ENCODE data around the gene MANF. TPM values are rescaled to one million over a fixed set of nuclear protein-coding genes. Genes with fewer than 3 reads are reported as not detected.

MANF gene
- polyA plus RNA-seq, 4 donors, result 17.7 to 141 (median 65.9) TPM

DNA sequence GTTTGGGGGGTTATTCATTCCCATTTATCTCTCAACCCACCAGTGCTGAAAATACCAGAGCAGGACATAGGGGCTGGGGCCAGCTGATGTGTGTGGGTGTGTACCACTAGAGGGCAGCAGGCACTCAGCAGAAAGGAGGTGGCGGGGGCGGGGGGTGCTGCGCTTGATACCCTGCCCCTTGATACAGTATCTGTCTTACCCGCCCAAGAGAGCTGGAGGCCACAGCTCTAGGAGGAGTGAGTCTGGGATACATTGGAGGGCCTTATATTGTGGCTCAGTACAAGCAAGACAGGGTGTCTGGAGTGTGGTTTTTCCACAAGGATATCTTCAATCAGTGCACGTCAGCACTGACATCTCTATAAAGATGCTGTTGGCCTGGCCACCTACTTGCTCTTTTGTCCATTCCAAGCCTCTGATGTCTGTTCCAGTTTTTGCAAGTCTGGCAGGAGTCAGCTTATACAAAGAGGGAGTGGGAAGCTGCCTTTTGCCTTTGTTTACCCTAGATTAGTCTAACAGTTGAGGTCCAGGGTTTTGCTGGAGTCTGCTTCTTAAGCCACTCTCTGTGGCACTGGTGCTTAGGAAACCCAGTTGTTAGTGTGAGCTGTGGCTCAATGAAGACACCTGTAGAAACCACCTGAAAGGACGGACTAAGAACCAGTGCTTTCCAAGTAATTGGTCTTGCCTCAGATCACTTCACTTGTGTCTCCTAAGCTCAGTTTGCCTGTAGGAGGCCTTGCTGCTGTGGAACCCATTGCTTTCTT lies 4.5 kb downstream of the MANF start:
- 41 to 57% (median 42%) methylated on average over 6 of the region's 6 CpGs for WGBS, 3 donors
- no peak overlapping the region for H3K4me3 ChIP-seq (ENCODE audit: low read depth in 1 of 3, low read length in 3 of 3)
- no peaks in the 10 kb centered on the region for H3K27me3 ChIP-seq (ENCODE audit: control insufficient read depth in 3 of 3, insufficient read depth in 3 of 3, low read length in 3 of 3)
- H3K36me3 ChIP-seq (ENCODE audit: control insufficient read depth in 3 of 3, insufficient read depth in 2 of 3, low read depth in 1 of 3, low read length in 3 of 3), result peaks cover 2 to 65% (median 15%) of the 10 kb centered on the region in 3 donors
- FAIRE-seq (no peak), DNase-seq (peak; percentile 51 to 59)
- H3K4me1 ChIP-seq (ENCODE audit: control insufficient read depth in 3 of 3, insufficient read depth in 2 of 3, low read depth in 1 of 3, low read length in 2 of 3), result peaks cover 5 to 58% (median 6%) of the 10 kb centered on the region in 3 donors
- H3K27ac ChIP-seq (ENCODE audit: low read depth in 1 of 3, low read length in 2 of 3), result peak overlapping the region in 2 of 3 donors; percentile 32 to 46
- peaks cover 0 to 17% of the 10 kb centered on the region in 2 donors for H3K9me3 ChIP-seq (ENCODE audit: control insufficient read depth in 2 of 2, insufficient read depth in 1 of 2, low read depth in 1 of 2, low read length in 1 of 2)

DNA sequence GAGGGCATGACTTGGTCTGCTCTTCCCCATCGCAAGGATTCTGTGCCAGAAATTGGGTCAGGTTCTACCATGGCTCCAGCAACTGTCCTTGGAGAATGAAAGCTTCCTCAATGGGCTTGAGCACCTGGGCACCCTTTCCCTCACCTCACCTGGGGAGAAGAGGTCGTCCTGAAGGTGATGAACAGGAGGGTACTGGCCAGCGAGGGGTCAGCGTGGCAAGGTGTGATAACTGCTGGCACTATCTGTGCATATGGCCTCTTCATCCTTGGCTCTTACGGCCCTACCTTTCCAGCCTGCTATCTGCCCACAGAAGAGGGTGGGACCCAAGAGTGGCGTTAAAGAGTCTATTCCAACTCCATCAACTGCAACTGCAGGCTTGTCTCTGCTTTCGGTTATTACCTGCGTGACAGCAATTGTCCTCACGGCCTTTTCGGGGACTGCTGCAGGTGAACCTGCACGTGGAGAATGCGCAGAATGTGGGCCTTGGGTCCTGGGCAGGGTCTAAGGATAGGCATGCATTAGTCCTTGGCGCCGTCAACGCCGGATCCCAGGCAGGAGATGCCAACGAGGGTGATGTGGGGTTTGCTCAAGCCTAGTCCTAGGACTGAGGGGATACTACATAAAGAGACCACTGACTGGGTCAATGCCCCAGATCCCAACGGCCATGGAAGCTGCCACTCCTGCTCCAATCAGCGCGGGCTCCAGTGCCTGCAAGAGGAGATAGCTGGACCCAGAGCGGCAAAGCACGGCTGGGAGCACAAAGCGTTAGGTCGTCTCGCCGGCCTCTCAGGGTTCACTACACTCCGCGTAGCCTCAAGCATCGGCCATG lies 5.4 kb downstream of the MANF start:
- Histone ChIP-seq H3K4me3 (ENCODE audit: low read depth in 1 of 3, low read length in 3 of 3) (peak overlapping the region in 1 of 3 donors; percentile 41), H3K27ac (ENCODE audit: low read depth in 1 of 3, low read length in 2 of 3) (peak overlapping the region; percentile 12 to 75 (median 52)), H3K27me3 (ENCODE audit: control insufficient read depth in 3 of 3, insufficient read depth in 3 of 3, low read length in 3 of 3) (no peaks in the 10 kb centered on the region), H3K36me3 (ENCODE audit: control insufficient read depth in 3 of 3, insufficient read depth in 2 of 3, low read depth in 1 of 3, low read length in 3 of 3) (peaks cover 2 to 74% (median 15%) of the 10 kb centered on the region in 3 donors), H3K9me3 (ENCODE audit: control insufficient read depth in 2 of 2, insufficient read depth in 1 of 2, low read depth in 1 of 2, low read length in 1 of 2) (peaks cover 0 to 17% of the 10 kb centered on the region in 2 donors), H3K4me1 (ENCODE audit: control insufficient read depth in 3 of 3, insufficient read depth in 2 of 3, low read depth in 1 of 3, low read length in 2 of 3) (peaks cover 5 to 63% (median 6%) of the 10 kb centered on the region in 3 donors)
- FAIRE-seq (no peak), DNase-seq (no peak)
- 29 to 38% (median 30%) methylated on average over 29 of the region's 29 CpGs for WGBS, 3 donors

DNA sequence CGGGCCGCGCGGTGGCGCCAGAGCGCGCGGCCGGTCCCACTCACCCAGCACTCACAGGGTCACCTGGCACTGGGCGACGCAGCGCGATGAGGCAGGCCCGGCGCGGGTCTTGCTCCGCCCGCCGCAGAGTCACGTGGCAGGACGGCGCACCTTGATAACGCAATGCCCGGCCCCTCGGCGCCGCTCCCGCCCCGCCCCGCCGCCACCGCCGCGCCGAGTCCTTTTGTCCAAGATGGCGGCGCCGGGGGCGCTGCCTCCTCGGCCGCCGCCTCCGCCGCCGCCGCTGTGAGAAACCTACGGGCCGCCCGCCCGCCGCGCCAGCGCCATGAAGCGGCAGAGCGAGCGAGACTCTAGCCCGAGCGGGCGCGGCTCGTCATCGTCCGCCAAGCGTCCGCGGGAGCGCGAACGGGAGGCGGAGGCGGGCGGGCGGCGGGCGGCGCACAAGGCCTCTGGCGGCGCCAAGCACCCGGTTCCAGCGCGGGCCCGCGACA lies 6.0 kb downstream of the MANF start, which contains the start of gene RBM15B:
RBM15B (plus strand) TSS at position 211 of the 491 bp plus-strand sequence; CDS start at position 326, 115 bp downstream.
- Histone ChIP-seq H3K36me3 (ENCODE audit: control insufficient read depth in 3 of 3, insufficient read depth in 2 of 3, low read depth in 1 of 3, low read length in 3 of 3) (peaks cover 6 to 80% (median 15%) of the 10 kb centered on the region in 3 donors), H3K9me3 (ENCODE audit: control insufficient read depth in 2 of 2, insufficient read depth in 1 of 2, low read depth in 1 of 2, low read length in 1 of 2) (peaks cover 0 to 17% of the 10 kb centered on the region in 2 donors), H3K27me3 (ENCODE audit: control insufficient read depth in 3 of 3, insufficient read depth in 3 of 3, low read length in 3 of 3) (no peaks in the 10 kb centered on the region), H3K27ac (ENCODE audit: low read depth in 1 of 3, low read length in 2 of 3) (peak within 1 kb of the TSS; percentile 59 to 93 (median 91)), H3K4me1 (ENCODE audit: control insufficient read depth in 3 of 3, insufficient read depth in 2 of 3, low read depth in 1 of 3, low read length in 2 of 3) (peaks cover 5 to 60% (median 6%) of the 10 kb centered on the region in 3 donors), H3K4me3 (ENCODE audit: low read depth in 1 of 3, low read length in 3 of 3) (peak within 1 kb of the TSS; percentile 64 to 84 (median 75))
- peak; percentile 96 to 98 for DNase-seq
- FAIRE-seq, result no peak
- 0% methylated on average over 47 to 83 of the region's 83 CpGs for WGBS, 3 donors

DNA sequence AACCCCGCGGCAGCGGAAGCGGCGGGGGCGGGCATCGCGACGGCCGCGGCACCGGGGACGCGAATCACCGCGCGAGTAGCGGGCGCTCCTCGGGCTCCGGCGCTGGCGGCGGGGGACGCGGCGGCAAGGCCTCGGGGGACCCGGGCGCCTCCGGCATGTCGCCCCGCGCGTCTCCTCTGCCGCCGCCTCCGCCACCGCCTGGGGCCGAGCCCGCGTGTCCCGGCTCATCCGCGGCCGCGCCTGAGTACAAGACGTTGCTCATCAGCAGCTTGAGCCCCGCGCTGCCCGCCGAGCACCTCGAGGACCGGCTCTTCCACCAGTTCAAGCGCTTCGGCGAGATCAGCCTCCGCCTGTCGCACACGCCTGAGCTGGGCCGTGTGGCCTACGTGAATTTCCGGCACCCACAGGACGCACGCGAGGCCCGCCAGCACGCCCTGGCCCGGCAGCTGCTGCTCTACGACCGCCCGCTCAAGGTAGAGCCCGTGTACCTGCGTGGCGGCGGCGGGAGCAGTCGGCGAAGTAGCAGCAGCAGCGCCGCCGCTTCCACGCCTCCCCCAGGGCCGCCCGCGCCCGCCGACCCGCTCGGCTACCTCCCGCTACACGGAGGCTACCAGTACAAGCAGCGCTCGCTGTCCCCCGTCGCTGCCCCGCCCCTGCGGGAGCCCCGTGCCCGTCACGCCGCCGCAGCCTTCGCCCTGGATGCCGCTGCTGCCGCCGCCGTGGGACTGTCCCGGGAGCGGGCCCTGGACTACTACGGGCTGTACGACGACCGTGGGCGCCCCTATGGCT lies 6.7 kb downstream of the MANF start:
- Histone ChIP-seq H3K27me3 (ENCODE audit: control insufficient read depth in 3 of 3, insufficient read depth in 3 of 3, low read length in 3 of 3) (no peaks in the 10 kb centered on the region), H3K36me3 (ENCODE audit: control insufficient read depth in 3 of 3, insufficient read depth in 2 of 3, low read depth in 1 of 3, low read length in 3 of 3) (peaks cover 8 to 83% (median 15%) of the 10 kb centered on the region in 3 donors)

DNA sequence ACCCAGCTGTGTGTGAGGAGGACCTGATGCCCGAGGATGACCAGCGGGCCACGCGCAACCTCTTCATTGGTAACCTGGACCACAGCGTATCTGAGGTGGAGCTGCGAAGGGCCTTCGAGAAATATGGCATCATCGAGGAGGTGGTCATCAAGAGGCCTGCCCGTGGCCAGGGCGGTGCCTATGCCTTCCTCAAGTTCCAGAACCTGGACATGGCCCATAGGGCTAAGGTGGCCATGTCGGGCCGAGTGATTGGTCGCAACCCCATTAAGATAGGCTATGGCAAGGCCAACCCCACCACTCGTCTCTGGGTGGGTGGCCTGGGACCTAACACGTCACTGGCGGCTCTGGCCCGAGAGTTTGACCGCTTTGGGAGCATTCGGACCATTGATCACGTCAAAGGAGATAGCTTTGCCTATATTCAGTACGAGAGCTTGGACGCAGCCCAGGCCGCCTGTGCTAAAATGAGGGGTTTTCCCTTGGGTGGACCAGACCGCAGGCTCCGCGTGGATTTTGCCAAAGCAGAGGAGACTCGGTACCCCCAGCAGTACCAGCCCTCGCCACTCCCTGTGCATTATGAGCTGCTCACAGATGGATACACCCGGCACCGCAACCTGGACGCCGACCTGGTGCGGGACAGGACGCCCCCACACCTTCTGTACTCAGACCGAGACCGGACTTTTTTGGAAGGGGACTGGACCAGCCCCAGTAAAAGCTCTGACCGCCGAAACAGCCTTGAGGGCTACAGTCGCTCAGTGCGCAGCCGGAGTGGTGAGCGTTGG lies 7.5 kb downstream of the MANF start:
- peak overlapping the region in 1 of 3 donors; percentile 91 for H3K27ac ChIP-seq (ENCODE audit: low read depth in 1 of 3, low read length in 2 of 3)
- DNase-seq (no peak), FAIRE-seq (no peak)
- 86 to 91% (median 88%) methylated on average over 42 of the region's 42 CpGs for WGBS, 3 donors
- H3K9me3 ChIP-seq (ENCODE audit: control insufficient read depth in 2 of 2, insufficient read depth in 1 of 2, low read depth in 1 of 2, low read length in 1 of 2), result peaks cover 0 to 17% of the 10 kb centered on the region in 2 donors
- no peaks in the 10 kb centered on the region for H3K27me3 ChIP-seq (ENCODE audit: control insufficient read depth in 3 of 3, insufficient read depth in 3 of 3, low read length in 3 of 3)
- peak overlapping the region; percentile 64 to 84 (median 75) for H3K4me3 ChIP-seq (ENCODE audit: low read depth in 1 of 3, low read length in 3 of 3)
- H3K36me3 ChIP-seq (ENCODE audit: control insufficient read depth in 3 of 3, insufficient read depth in 2 of 3, low read depth in 1 of 3, low read length in 3 of 3), result peaks cover 8 to 82% (median 15%) of the 10 kb centered on the region in 3 donors
- peaks cover 5 to 53% (median 6%) of the 10 kb centered on the region in 3 donors for H3K4me1 ChIP-seq (ENCODE audit: control insufficient read depth in 3 of 3, insufficient read depth in 2 of 3, low read depth in 1 of 3, low read length in 2 of 3)

More for the DNA sequence above, 6.7 kb downstream of the MANF start:
- 5 to 10% (median 6%) methylated on average over 64 to 115 of the region's 115 CpGs for WGBS, 3 donors
- Histone ChIP-seq H3K9me3 (ENCODE audit: control insufficient read depth in 2 of 2, insufficient read depth in 1 of 2, low read depth in 1 of 2, low read length in 1 of 2) (peaks cover 0 to 17% of the 10 kb centered on the region in 2 donors), H3K27ac (ENCODE audit: low read depth in 1 of 3, low read length in 2 of 3) (peak overlapping the region; percentile 59 to 93 (median 91)), H3K4me1 (ENCODE audit: control insufficient read depth in 3 of 3, insufficient read depth in 2 of 3, low read depth in 1 of 3, low read length in 2 of 3) (peaks cover 5 to 54% (median 6%) of the 10 kb centered on the region in 3 donors), H3K4me3 (ENCODE audit: low read depth in 1 of 3, low read length in 3 of 3) (peak overlapping the region; percentile 64 to 84 (median 75))
- FAIRE-seq (no peak), DNase-seq (peak; percentile 28 to 77)

DNA sequence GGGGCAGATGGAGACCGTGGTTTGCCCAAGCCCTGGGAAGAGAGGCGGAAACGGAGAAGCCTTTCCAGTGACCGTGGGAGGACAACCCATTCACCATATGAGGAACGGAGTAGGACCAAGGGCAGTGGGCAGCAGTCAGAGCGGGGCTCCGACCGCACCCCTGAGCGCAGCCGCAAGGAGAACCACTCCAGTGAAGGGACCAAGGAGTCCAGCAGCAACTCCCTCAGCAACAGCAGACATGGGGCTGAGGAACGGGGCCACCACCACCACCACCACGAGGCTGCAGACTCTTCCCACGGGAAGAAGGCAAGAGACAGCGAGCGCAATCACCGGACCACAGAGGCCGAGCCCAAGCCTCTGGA lies 8.0 kb downstream of the MANF start:
- 93 to 96% (median 94%) methylated on average over 17 of the region's 17 CpGs for WGBS, 3 donors
- no peak for FAIRE-seq

DNA sequence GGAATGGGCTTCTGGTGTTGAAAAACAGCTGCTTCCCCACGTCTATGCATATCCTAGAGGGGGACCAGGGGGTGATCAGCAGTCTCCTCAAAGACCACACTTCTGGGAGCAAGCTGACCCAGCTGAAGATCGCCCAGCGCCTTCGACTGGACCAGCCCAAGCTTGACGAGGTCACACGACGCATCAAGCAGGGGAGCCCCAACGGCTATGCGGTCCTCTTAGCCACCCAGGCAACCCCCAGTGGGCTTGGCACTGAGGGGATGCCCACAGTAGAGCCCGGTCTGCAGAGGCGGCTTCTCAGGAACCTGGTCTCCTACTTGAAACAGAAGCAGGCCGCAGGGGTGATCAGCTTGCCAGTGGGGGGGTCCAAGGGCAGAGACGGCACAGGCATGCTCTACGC lies 8.5 kb downstream of the MANF start:
- FAIRE-seq (no peak), DNase-seq (no peak)
- peaks cover 0 to 17% of the 10 kb centered on the region in 2 donors for H3K9me3 ChIP-seq (ENCODE audit: control insufficient read depth in 2 of 2, insufficient read depth in 1 of 2, low read depth in 1 of 2, low read length in 1 of 2)
- peak overlapping the region in 1 of 3 donors; percentile 9 for H3K27ac ChIP-seq (ENCODE audit: low read depth in 1 of 3, low read length in 2 of 3)
- H3K27me3 ChIP-seq (ENCODE audit: control insufficient read depth in 3 of 3, insufficient read depth in 3 of 3, low read length in 3 of 3), result no peaks in the 10 kb centered on the region
- peaks cover 7 to 77% (median 8%) of the 10 kb centered on the region in 3 donors for H3K36me3 ChIP-seq (ENCODE audit: control insufficient read depth in 3 of 3, insufficient read depth in 2 of 3, low read depth in 1 of 3, low read length in 3 of 3)
- H3K4me1 ChIP-seq (ENCODE audit: control insufficient read depth in 3 of 3, insufficient read depth in 2 of 3, low read depth in 1 of 3, low read length in 2 of 3), result peaks cover 3 to 44% (median 6%) of the 10 kb centered on the region in 3 donors
- 89 to 95% (median 91%) methylated on average over 14 of the region's 14 CpGs for WGBS, 3 donors
- no peak overlapping the region for H3K4me3 ChIP-seq (ENCODE audit: low read depth in 1 of 3, low read length in 3 of 3)

More for the DNA sequence above, 8.0 kb downstream of the MANF start:
- no peak overlapping the region for H3K4me3 ChIP-seq (ENCODE audit: low read depth in 1 of 3, low read length in 3 of 3)
- peaks cover 0 to 17% of the 10 kb centered on the region in 2 donors for H3K9me3 ChIP-seq (ENCODE audit: control insufficient read depth in 2 of 2, insufficient read depth in 1 of 2, low read depth in 1 of 2, low read length in 1 of 2)
- DNase-seq, result no peak
- H3K4me1 ChIP-seq (ENCODE audit: control insufficient read depth in 3 of 3, insufficient read depth in 2 of 3, low read depth in 1 of 3, low read length in 2 of 3), result peaks cover 3 to 47% (median 6%) of the 10 kb centered on the region in 3 donors
- H3K27ac ChIP-seq (ENCODE audit: low read depth in 1 of 3, low read length in 2 of 3), result no peak overlapping the region
- H3K27me3 ChIP-seq (ENCODE audit: control insufficient read depth in 3 of 3, insufficient read depth in 3 of 3, low read length in 3 of 3), result no peaks in the 10 kb centered on the region
- H3K36me3 ChIP-seq (ENCODE audit: control insufficient read depth in 3 of 3, insufficient read depth in 2 of 3, low read depth in 1 of 3, low read length in 3 of 3), result peaks cover 8 to 77% (median 10%) of the 10 kb centered on the region in 3 donors
